Measurements from ENCODE around the gene POU3F1.

DNA sequence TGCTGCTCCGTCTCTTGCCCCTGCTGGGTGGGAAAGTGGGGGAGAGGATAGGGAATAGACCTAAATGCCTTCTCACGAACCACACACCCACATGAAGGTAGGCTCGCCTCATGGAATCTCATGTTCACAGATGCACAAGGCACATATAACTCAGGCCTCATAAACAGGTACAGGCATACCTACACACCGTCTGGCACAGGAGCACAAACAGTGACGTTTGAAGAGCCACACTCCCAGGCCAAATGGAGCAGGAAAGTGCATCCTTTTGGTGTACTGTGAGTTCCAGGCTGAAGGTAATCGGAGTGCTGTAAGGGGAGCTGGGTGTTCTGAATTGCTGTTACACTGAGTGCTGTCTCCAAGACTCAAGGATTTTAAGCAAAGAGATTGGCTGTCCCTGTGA lies 20.9 kb downstream of the POU3F1 start:
- no peak for TF ChIP-seq CTCF (conservative IDR thresholded peaks at IDR 0.05)
- TF ChIP-seq ZFX (IDR thresholded peaks at IDR 0.05), result no peak

Data from C4-2B (cell line).